Stimulated activated CD8-positive, alpha-beta memory T cell treated with anti-CD3 and anti-CD28 coated beads, Interleukin-4, amount 100 ng/mL, for 24 hours (primary cell): Measurements from ENCODE around the gene PICK1.

Experiments used
- DNase-seq: peaks from one replicate; pipeline ENCODE4 v3.0.0-alpha.2; 2020; ENCODE audit warnings: low read depth

The PICK1 gene

DNA sequence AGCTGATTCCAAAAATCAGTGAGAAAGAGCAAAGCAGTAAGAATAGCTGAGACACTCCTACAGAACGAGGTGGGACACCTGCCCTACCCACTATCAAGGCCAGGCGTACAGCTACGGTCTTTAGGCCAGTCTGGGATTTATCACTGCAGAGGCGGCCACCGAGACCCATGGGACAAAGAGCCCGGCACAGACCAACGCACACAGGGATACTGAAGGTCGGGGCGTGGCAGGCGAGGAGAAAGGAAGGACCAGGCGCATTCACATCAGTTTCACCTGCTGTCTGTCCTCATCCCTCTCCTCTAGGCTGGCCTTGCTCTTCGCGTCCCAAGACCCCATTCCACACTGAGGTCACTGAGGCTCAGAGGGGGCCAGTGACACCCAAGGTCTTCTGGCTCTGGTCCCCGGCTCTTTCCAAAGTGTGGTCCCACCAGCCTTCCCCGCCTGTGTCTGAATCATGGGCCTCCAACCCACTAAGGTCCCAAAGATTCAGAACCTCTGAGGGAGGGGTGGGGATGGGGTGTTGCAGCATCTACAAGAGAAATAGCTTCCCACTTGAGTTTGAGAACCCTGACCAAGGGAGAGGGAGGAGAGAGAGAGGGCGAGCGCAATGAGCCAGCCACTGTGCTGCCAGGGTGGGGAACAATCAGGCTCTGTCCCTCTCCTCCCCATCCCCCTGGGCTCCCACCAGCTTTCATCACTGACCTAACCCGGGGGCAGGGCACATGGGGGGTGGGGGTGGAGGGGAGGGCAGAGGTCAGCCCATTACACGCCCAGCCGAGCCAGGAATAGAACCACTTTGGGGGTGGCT, 7.2 kb upstream of the PICK1 start:
- no peak for DNase-seq

DNA sequence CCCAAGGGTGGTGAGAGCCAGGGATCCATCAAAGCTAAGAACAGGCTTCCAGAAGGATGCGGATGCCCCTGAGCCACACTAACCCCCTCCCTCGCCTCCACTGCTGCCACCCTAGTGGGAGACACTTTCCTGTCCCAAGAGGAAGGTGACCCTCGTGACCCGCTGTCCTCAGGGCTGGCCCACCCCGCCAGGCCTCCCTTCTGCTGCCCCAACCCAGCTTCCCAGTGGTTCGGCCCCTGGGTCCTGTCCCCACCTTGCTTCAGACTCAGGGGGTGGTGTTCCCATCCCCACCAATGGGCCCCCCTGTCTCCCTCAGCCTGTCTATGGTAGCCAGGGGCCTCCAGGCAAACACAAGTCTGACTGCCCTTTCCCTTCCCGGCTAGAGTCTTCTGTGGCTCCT, 6.5 kb upstream of the PICK1 start:
- DNase-seq = no peak

DNA sequence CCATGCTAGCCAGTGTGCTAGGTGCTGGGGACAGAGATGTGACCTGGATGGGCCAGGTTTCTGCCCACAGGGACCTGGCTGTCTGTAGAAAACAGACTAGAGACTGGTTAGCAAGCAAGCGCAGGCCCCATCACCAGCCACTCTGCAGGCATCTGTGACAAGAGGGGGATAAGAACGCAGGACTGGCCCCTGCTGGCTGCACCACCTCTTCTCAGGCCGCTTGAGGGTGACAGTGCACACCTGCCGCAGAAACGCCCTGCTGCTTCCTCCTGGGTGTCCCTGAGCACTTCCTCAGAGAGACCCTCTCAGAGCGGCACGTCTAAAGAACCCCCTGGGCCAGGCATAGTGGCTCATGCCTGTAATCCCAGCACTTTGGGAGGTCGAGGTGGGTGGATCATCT, 5.9 kb upstream of the PICK1 start:
- DNase-seq = no peak

DNA sequence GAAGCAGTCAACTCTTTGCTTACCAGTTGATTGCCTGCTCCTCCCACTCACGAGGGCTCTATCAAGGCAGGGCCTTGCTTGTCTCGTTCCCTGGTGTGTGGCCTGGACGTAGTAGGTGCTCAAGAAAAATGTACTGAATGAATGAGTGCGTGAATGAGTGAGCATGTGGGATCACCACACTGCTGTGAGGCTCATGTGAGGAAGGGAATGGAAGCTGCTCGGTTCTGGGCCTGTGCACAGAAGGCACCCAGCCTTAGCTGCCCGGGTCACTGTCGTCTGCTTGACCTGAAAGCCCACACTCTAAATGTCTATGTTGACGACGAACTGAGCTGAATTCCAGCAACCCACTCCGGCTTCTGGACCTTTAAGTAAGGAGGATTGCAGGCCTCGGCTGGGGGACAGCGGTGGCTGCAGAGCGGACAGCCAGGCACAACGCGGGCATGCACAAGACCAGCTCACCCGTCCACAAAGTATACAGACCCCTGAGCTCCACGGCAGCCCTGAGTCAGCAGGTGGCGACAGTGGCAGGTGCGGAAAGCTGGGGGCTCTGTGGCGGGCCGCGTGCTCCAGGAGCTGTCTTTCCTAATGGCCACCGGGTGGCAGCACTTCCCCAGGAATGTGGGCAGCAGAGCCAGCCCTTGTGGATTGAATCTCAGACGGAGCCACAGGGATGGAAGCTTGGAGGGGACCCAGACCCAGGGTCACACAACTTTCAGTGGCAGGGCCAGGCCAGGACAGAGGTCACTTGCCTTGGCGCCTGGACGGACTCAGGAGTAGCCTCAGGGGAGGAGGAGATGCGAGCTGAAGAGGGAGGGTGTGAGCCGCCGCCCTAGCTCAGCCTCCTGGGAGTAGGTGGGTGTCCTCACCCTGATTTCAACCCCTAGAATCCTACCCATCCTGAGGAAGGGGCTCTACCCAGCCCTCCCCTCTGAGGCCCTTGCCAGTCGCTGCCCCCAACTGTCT, 5.0 kb upstream of the PICK1 start:
- DNase-seq = peak; percentile 63

DNA sequence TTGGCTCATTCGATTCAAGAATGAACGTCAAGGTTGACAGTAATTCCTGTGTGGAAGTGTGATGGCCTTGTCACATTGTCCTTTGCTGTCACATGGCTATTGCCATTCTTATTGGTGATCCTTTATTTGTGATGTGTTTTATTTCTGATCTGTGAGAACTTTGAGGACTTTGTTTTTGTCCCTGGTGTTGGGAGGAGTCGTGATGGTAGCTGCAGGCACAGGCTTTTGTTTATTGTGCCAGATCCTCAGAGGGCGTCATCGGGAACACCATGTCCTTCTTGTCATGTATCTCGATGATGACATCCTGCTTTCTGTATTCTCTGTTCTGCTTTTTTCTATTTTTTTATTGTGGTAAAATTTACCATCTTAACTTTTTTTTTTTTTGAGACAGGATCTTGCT, 5.6 kb downstream of the PICK1 start:
- no peak for DNase-seq

DNA sequence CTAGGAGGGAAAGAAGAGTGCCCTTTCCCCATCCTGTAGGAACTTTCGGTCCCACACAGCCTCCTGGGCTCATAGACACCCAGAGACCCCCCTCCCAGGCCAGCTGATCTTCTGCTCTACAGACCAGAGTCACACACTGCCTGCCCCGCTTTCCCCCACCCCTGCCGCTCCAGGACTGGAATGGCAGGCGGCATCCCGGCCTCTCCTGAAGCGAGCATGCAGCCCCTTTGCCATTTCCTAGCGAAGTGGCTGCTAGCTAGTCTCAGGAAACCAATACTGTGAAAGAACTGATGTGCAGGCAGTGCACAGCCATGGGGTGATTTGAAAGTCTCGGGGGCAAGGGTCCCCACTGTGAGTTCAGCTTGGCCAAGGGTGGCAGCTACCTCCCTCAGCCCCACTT, 8.3 kb downstream of the PICK1 start:
- no peak for DNase-seq

DNA sequence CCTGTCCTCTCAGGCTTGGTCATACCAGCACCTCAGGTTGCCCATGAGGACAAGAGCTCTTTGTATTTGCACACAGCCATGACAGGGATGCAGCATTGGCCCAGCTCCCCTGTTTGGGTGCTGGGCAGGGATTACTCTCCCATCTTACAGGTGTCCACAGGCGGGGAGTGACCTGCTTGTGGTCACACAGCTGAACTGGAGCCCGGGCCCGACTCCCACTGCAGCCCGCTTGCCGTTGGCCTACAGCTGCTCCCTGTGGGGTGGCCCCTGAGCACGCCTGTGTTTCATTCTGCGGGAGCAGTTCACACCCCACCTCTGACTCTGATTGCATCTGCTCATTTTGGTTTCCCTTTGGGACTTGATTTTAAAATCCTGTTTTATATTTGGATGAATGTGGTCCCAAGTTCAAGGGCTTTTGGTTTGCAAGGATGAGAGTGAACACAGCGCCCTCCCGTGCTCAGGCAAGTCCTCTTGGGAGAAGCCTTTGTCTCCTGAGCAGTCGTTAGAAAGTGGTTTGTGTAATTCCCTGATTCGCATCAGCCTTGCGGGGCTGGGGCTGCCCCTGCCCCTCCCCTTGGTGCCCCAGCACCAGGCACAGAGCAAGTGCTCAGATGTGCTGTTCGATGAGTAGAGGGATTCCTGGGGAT, 9.3 kb downstream of the PICK1 start:
- DNase-seq = no peak

DNA sequence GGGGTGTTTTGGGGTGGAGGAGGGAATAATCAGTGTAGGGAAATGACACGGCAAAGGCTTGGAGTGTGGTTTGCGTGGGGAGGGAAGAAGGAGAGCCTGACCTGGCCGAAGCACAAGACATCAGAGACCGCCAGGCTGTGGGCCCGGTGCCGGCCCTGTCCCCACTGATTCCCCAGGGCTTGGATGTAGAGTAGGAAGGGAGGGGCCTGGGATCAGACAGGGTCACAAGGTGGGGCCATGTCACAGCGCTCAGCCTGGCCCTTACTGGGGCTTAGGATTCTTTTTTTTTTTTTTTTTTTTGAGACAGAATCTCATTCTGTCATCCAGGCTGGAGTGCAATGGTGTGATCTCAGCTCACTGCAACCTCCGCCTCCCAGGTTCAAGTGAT, 9.8 kb downstream of the PICK1 start:
- no peak for DNase-seq

DNA sequence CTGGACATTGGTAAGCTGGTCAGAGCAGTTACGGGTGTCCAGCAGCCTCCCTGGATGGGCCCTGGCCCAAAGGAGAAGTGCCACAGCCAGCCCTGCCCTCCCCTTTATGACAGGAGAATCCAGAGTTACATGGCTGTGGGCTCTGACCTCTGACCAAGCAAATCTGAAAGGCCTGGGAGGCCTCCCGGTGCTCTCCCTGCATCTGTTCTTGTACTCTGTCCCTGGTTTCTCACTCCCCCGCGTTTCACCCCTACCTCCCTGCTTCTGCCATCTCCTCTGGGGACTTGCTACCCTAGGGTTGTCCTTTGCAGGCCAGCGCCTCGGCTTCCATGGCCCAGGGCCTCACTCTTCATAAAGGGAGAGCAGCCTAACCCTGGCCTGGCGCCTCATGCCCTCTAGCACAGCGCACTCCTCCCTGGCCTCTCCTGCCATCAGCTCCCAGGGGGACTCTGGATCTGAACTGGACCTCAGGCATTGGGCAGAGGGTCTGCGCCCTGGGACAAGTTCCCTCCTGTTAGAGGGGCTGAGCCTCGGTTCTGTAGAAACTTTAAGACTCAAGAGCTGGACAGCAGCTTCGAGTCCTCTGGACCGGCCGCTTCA, 10.7 kb downstream of the PICK1 start:
- no peak for DNase-seq

DNA sequence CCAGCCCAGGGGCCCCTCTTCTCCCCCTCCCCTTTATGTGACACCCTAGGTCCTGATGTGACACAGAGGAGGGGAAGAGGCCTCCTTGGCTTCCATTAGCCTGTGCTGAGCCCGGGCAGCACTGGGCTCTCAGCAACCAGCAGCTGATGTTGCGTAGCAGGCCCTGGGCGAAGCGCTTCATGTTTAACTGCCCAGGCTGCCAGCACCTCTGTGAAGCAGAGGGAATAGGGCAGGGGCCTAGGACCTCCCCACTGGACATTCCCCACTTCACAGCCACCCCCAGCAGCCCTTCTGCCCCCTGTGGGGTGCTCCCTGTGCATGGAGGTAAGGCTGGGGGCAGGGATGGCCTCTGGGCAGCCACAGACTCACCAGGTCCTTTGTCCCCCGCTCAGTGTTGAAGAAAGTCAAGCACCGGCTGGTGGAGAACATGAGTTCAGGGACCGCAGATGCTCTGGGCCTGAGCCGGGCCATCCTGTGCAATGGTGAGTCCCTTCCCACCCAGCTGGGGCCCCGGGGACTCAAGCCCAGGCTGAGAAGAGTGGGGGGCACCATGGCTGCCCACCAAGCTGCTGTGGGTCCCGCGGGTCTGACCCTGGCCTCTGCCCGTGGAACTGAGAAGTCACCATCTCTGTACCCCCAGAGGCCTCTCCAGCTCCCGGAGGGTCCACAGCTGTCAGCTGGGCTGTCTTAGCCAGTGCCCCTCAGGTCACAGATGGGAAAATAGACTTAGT, 11.6 kb downstream of the PICK1 start:
- no peak for DNase-seq

DNA sequence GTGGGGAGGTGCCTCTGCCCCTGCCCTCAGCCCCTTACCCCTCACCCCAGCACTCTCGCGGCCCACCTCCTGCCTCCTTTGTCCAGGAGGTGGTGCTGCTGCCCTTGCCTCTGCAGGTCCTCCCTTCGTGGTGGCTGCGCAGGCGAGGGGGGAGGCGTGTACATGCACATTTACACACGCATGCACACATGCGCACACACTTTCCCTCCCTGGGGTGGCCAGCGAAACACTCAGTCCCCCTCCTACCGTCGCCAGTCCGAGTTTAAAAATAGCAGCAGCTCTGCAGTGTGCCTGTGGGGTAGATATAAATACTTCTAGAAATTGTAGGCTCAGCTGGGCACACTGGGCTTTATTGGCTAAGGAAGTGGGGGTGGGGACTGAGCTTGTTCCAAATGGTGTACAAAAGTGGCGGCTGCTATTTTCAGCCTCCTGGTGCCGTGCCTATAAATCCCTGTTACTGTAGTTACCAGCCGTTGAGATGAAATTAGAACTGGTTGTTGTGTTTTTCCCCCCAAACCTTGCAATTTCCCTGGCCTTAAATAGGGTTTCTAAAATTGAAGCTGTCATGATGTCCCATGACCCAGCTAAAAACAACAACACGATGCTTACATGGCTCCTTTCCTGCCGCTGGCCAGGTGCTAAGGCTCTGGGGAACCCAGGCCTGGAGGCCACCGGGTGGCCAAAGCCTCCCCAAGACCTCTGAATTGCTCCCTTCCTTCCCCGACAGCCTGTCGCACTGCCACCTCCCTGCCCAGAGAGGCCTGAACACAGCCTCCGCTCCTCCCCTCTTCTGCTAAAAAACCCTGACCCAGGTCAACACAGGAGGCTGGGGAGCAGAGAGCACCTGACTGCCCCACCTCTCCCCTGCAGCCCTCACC, 12.4 kb downstream of the PICK1 start:
- no peak for DNase-seq

DNA sequence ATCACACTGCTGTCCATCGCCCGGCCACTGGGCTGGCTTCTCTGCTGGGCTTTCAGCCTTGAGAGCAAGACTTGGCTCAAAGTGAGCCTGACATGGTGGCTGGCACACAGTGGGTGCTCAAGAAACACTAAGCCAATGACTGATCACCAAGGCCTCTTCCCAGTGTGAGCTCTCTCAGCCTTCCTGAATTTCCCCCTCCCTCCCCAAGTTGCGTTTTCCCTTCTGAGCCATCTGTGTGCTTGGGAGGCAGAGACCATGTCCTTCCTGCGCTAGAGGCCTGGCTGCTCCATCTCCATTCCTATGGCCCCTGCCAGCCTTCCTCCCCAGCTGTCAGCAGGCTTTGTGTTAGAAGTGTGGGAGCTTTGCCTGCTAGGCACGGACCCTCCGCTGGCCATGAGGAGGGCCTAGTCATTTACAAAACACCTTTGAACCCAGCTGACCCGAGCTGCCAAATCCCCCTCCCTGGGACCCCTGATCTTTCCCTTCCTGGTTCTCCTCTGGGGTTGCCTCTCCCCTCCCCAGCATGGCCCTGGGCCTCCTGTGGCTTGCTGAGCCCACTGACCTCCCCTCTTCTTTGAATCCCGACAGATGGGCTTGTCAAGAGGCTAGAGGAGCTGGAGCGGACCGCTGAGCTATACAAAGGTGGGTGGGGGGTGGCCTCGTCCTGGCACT, 13.2 kb downstream of the PICK1 start:
- no peak for DNase-seq

DNA sequence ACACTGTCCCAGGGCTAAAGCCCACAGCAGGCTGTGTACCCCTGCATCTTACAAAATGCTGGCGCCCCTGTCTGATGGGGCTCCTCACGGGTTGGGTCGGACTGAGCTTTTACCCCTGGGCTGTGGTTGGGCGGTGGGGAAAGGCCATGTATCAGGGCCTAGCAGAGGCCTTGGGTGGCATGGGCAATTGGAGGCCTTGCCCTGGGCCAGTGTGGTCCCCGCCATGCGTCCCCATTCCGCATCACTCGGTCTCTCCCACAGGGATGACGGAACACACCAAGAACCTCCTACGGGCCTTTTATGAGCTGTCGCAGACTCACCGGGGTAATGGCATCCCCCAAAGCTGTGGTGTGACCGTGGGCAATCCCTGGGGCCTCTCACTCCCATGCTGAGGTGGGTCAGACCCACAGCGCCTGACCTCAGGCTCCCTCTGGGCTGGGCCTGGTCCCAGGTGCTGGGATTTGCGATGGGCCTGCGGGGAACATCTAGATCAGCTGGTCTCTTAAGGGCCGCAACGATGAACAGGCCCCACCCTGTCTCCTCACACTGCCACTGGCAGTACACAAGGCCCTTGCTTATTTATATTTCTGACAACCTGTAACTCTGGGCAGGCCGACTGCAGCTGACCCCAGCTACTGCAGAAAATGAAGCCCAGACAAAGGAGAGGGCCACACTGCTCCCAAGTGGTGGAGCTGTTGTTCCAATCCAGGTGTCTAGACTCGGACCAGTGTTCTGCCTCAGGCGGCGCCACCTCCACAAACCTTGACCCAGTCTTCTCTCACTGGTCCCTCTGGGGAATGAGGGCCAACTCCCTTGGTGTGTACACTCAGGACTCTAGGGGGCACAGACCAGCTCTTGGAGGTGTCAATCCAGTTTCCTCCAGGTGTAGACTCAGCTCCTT, 14.5 kb downstream of the PICK1 start:
- no peak for DNase-seq

DNA sequence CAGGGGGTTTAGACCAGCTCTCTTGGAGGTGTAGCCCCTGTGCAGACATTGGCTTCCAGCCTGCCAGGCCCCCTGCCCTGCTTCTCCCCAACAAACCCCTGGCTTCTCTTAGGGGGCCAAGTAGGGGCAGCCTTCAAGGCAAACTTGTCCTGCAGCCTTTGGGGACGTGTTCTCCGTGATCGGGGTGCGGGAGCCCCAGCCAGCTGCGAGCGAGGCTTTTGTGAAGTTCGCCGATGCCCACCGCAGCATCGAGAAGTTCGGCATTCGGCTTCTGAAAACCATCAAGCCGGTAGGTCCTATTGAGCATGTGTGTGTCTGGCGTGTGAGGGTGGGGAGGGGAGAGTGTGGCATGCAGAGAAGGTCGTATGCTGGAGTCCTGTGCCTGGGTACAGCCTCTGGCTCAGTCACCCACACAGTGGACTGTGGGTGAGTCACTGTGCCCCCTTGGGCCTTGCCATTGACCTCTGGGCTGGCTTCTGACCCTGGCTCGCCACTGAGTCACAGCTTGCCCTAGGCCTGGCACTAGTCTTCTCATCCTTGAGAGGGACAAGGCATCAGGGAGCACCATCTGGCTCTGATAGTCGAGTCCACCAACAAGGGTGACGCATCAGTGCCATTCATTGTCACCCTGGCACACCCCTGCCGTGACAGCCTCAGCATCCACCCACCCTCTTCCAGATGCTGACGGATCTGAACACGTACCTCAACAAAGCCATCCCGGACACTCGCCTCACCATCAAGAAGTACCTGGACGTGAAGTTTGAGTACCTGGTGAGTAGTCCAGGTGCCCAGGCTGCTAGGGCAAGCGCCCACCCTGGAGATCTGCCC, 15.3 kb downstream of the PICK1 start:
- DNase-seq = no peak

DNA sequence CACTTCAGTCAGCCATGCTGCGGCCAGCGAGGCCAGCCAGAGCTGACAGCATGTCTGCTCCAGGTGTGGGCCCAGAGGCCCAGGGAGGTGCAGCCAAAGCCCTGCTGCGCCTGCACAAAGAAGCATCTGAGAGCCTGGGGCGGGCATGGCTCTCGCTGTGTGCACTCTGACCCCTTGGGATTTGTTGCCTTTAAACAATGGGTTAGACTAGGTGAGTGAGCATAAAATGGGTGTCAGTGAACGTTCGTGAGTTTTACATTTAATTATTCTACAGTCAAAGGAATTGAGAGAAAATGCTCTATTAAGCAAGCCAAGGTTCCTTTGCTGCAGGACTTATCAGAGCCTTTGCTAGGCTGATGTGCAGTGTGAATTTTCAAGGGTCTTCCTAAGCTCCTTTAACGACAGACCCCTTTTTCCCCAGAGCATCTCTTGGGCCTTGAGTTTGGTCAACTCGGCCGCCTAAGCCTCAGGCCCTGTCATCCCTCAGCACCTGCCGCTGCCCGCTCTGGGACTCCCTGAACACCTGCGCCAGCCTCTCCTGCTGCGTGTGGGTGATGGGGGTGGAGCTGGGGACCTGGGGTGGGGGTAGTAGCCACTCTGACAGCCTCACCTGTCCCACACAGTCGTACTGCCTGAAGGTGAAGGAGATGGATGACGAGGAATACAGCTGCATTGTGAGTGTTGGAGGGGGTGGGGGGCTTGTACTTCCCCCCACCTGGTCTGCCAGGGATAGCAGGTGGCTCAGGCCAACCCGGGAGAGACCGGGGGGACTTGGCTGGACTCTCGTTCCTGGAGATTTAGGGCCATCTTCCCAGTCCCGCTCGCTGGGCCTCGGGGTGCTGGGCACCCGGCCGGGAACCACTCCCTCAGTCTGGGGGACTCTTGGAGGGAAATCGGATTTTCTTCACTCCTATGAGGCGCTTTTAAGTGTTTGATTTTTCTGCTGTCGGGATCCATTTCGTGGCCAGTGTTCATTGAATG, 16.2 kb downstream of the PICK1 start:
- DNase-seq = no peak

DNA sequence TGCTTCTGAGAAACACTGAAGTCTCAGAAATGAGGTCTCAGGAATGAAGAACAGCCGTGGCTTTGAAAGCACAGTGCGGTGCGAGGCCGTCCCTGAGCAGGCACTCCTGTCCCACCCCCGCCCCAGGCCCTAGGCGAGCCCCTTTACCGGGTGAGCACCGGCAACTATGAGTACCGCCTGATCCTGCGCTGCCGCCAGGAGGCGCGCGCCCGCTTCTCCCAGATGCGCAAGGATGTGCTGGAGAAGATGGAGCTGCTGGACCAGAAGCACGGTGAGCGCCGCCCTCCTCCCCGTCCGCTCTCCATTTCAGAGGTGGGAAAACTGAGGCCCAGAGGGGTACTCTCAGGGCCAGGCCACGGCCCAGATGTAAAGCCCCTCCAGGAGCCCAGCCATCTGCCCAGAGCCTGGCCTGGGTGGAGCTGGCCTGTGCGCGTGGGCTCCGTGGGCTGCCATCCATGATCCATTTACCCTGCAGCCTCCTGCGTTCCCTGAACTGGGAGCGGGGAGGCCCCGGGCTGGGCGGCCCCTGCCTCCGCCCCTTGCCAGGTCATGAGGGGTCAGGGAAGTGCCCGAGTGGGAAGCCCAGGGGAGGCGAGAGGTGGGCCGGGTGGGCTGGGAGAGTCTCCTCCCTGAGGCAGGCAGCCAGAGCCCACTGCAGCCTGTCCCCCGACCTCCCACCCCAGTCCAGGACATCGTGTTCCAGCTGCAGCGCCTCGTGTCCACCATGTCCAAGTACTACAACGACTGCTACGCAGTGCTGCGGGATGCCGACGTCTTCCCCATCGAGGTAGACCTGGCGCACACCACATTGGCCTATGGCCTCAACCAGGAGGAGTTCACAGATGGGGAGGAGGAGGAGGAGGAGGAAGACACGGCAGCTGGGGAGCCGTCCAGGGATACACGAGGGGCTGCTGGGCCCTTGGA, 17.2 kb downstream of the PICK1 start:
- DNase-seq = no peak
